A204.1 (cell line): ENCODE results near the gene RAB11FIP3.

Experiments used
- FAIRE-seq: peaks from 2 replicates; lab custom pipeline; 2012; peaks lifted over from hg19 to GRCh38; lab: Jason Lieb, UNC

Gene RAB11FIP3

GRCh38 chr16:519425-519824 lies 94.0 kb downstream of the RAB11FIP3 start:
- no peak for FAIRE-seq

DNA sequence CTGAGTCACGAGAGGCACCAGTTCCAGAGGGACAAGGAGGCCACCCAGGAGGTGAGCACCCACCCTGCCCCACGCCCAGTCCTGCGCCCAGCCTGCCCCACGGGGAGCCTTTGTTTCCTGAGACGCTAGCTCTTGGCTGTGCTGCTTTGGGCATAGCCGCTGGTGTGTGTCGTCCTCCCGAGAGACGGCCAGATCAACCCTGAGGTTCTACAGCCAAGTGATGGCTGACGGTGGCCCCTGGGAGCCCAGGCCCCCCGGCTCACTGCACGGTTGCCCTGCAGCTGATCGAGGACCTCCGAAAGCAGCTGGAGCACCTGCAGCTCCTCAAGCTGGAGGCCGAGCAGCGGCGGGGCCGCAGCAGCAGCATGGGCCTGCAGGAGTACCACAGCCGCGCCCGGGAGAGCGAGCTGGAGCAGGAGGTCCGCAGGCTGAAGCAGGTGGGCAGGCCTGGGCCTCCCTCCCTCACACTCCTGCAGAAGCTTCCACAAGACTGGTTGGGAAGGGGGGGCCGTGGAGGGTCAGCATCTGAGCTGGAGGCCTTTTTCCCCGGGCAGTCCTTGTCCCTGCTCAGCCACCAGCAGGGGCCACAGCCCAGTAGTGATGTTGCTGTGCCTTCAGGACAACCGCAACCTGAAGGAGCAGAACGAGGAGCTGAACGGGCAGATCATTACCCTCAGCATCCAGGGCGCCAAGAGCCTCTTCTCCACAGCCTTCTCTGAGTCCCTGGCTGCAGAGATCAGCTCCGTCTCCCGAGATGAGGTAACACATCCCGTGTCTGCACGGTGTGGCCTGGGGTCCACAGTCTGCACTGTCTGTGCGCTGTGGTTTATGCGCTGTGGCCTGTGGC lies 94.6 kb downstream of the RAB11FIP3 start:
- no peak for FAIRE-seq

DNA sequence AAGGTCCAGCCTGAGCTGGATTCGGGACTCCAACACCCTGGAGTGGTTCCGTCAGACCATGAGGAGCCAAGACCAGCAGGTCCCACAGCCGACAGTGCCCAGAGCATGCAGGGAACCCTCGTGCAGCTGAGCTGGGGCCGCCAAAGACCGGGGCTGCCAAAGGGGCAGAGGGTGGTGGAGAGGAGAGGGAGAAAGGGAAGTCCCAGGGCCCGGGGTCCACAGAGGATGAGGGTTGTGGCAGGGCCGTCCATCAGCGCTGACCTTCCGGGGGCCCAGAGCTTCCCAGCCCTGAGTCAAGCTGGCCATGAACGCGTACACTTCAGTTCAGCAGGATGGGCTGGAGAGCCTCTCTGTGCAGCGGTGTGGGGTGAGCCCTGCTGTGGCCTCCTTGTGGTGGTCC lies 95.4 kb downstream of the RAB11FIP3 start:
- no peak for FAIRE-seq

- FAIRE-seq, result no peak
Observed at GRCh38 chr16:521381-522210, 96.1 kb downstream of the RAB11FIP3 start.

GRCh38 chr16:522320-523096 lies 97.1 kb downstream of the RAB11FIP3 start:
- no peak for FAIRE-seq

GRCh38 chr16:523097-523741 lies 97.8 kb downstream of the RAB11FIP3 start:
- FAIRE-seq, result no peak

DNA sequence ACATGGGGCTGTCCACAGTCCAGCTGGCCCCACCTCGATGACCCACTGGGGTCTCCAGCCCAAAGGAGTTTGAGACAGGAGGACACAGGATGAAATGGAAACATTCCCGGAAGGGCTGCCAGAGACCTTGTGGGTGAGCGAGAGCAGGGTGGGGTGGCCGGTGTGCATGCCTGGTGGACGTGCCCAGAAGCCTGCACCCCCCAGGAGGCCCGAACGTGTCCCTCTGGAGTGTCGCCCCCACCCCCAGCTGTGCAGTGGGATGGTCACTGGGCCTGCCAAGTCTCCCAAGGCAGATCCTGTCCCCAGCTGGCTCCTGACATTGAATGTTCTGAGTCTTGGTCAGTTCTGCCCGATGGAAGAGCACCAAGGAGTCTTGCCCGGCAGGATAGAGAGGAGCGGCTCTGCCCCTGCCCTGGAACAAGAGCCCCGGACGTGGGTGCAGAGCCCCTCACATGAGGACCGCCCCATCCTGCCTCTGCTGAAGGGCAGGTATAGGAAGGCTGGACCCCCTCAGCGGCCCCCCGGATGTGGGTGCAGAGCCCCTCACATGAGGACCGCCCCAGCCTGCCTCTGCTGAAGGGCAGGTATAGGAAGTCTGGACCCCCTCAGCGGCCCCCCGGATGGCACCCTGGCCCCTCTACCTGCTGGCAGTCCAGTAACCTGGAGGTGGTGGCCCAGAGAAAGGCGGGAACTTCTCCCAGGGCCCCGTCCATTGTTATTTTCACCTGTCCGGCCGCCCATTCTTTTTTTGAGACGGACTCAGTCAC lies 99.0 kb downstream of the RAB11FIP3 start:
- no peak for FAIRE-seq

GRCh38 chr16:525123-525519 lies 99.7 kb downstream of the RAB11FIP3 start:
- no peak for FAIRE-seq

DNA sequence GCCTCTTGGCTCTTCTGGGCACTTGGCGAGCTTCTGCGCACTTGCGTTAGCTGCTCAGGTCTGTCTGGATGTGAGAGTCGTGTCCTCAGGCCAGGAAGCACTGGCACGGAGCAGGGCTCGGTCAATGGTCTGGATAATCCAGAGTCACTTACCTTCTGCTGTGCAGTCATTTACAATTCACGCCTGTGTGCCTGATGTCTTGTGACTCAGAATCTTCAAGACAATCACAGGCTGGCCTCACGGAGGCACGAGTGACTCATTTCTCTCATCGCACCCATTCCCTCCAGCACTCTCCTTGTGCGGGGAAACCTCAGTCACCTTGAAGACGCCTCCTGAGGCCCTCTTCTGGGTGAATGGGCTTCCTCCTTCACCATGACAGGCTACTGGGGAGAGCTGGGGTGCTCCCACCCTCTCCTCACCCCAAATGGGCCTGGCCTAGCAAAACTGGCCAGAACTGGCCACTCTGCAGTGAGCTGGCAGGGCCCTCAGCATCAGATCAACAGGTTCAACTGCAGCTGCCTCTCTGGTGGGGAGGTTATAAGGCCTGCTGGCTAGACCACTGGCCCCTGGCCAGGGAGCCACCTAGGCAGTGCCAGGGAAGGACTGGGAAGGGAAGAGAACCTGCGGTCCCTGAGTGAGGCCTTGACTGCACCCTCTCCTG lies 100.2 kb downstream of the RAB11FIP3 start:
- FAIRE-seq, result no peak

DNA sequence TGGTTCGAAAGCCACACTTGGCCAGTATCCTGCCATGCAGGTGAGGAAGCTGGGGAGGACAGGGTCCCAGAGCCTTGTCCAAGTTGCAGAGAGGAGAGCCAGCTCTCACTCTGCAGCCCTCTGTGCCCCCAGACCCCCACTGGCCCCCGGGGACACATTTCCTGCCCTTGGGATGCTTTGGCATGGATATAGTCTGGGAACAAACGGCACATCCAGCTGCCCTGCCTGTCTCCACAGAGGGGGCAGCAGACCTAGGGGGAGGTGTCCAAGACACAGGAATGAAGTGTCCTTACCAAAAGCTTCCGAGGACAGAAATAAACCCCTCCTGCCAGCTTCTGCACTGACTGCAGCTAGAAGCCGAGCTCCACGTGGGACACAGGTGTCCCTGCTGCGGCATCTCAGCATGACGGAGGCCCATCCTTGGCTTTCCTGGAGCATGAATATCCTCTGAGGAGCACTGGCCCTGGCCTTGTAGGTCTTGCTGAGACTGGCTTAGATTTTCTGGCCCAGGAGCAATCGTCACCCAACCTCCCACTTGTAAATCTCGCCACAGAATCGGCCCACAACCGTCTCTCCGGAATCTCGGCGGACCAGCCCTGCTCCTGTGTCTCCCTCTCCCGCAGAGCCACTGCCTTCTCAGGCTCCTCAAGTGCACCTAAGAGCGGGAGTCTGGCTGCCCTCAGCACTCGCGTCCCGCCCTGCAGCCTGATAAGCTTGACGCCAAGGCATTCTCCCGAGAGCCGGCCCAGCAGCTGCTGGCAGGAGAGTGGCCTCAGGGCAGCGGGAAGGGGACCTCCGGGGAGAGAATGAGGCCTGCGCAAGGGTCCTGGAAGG lies 100.9 kb downstream of the RAB11FIP3 start:
- no peak for FAIRE-seq

DNA sequence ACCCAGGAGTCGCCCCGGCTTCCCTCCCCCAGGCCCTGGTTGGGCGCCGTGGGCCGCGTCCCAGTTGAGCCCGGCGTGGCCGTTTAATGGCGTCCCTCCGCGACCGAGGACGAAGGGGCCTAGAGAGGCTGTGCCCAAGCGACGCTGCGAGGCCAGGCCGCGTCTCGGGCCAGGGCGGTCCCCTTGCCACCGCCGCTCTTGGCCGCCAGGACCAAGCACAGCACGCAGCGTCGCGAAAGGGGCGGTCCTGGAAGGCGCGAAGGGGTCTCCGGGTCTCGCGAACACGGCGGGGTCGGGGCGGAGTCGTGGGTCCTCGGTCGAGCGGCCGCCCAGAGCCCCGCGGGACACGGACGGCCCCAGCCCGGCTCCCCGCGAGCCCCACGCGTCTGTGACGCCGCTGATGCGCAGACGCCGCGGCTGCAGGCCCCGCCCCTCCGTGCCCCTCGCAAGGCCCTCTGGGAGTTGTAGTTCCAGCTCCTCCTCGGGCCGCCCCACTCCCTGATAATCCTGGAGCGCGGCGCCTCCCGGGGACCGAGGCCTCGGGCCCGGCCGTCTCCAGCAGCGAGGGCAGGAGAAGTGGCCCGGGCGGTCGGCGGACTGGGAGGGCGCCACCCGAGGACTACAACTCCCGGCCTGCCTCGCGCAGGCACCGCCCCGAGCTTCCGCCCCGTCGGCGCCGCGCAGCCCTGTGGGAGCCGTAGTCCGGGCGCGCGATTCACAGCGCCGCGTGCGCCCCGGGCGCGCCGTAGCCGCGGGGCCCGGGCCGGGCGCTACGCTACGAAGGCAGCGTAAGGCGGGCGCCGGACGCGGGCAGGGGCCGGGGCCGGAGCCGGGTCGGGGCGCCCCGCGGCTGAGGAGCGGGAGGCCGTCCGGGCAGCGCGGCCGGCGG lies 101.8 kb downstream of the RAB11FIP3 start, which contains the start of gene CAPN15:
TSS of gene CAPN15 (plus strand) at position 698 of the 889 bp plus-strand sequence. CDS start 19,127 bp downstream, outside the sequence.
- no peak for FAIRE-seq

GRCh38 chr16:528111-529011 lies 102.9 kb downstream of the RAB11FIP3 start:
- no peak for FAIRE-seq

- FAIRE-seq, result no peak
Observed at GRCh38 chr16:529012-529575, 103.6 kb downstream of the RAB11FIP3 start.

- no peak for FAIRE-seq
Observed at GRCh38 chr16:530111-530817, 104.8 kb downstream of the RAB11FIP3 start.

- FAIRE-seq, result no peak
Observed at GRCh38 chr16:531494-532125, 106.2 kb downstream of the RAB11FIP3 start.
